OCI-LY3 (cell line): Measurements from ENCODE around the gene SLAMF7.

Experiments used
- H2AFZ ChIP-seq: fragments of 200-600, 300-600 bp; shearing (Covaris generic); 2 replicates; pipeline ENCODE4 v1.6.0; 2014; ENCODE audit warnings: antibody characterized with exemption, low read depth, low read length
- H3K27ac ChIP-seq: fragments of 200-600, 300-600 bp; sonication (generic); 2 replicates; pipeline ENCODE4 v1.5.1; 2014; ENCODE audit warnings: mild to moderate bottlenecking, low read length, moderate library complexity, mixed read lengths
- H3K27me3 ChIP-seq: fragments of 200-600, 300-600 bp; sonication (generic); 2 replicates; pipeline ENCODE4 v1.6.1; 2014; ENCODE audit warnings: low read depth, low read length, mixed read lengths
- H3K36me3 ChIP-seq: fragments of 200-600, 300-600 bp; sonication (generic); replicated peaks from 2 replicates; pipeline ENCODE3; 2014; ENCODE audit warnings: low read depth, low read length, mixed read lengths
- H3K4me1 ChIP-seq: fragments of 300-600, 200-600 bp; sonication (generic); 2 replicates; pipeline ENCODE4 v1.6.1; 2014; ENCODE audit warnings: low read length, mixed read lengths
- H3K4me2 ChIP-seq: fragments of 200-600, 300-600 bp; sonication (generic); 2 replicates; pipeline ENCODE4 v1.6.1; 2014; ENCODE audit warnings: low read length, mixed read lengths
- H3K4me3 ChIP-seq: fragments of 300-600, 200-600 bp; sonication (generic); 2 replicates; pipeline ENCODE4 v1.5.1; 2014; ENCODE audit warnings: antibody characterized with exemption, mild to moderate bottlenecking, low read length, moderate library complexity
- H3K79me2 ChIP-seq: fragments of 300-600, 200-600 bp; shearing (Covaris generic); 2 replicates; pipeline ENCODE4 v1.6.1; 2014; ENCODE audit warnings: mild to moderate bottlenecking, low read length, mixed read lengths
- H3K9ac ChIP-seq: fragments of 300-600, 200-600 bp; shearing (Covaris generic); 2 replicates; pipeline ENCODE4 v1.6.0; 2014; ENCODE audit warnings: mild to moderate bottlenecking, low read length, moderate library complexity
- H3K9me3 ChIP-seq: fragments of 200-600, 300-600 bp; shearing (Covaris generic); 2 replicates; pipeline ENCODE4 v1.6.1; 2014; ENCODE audit warnings: low read length, mixed read lengths; ENCODE audit not compliant: insufficient read depth
- H4K20me1 ChIP-seq: fragments of 200-600, 300-600 bp; sonication (generic); 2 replicates; pipeline ENCODE4 v1.6.1; 2016; ENCODE audit warnings: low read length, mixed read lengths; ENCODE audit not compliant: insufficient read depth
- CTCF ChIP-seq: fragments of 200-600, 300-600 bp; sonication (generic); IDR thresholded peaks from 2 replicates; pipeline ENCODE4 v1.5.1; 2014; ENCODE audit warnings: antibody characterized with exemption, low read length, low read depth
- EZH2phosphoT487 ChIP-seq: fragments of 200-600 bp; shearing (Covaris generic); IDR thresholded peaks from 2 replicates; pipeline ENCODE4 v1.6.1; 2018; ENCODE audit warnings: antibody characterized with exemption, mixed run types, low read depth

Gene SLAMF7

DNA sequence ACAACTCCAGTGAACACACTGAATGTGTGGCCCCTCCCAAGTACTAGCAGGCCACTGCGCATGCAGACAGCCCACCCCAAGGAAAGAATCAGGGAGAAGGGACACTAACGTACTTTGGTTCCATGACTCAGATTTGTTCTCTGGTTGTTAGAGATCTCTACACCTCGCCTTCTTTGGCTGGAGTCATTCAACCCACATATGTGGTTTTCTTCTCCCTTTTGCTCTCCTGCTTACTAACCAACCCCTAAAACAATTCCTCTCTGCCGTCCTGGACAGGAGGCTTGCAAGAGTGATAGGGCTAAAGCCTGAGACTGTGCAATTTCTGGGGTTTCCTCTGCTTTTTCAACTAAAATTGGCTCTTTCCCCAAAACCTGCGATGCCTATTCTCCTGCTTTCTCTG is 21.7 kb upstream of the SLAMF7 start:
- H3K36me3 ChIP-seq: no peaks in the 10 kb centered on the region
- H3K4me2 ChIP-seq: no peak overlapping the region
- no peaks in the 10 kb centered on the region for H3K27me3 ChIP-seq
- H4K20me1 ChIP-seq: no peaks in the 10 kb centered on the region
- peaks cover 12% of the 10 kb centered on the region for H3K4me1 ChIP-seq
- no peak overlapping the region for H2AFZ ChIP-seq
- TF ChIP-seq EZH2phosphoT487: no peak
- TF ChIP-seq CTCF: no peak
- H3K4me3 ChIP-seq: no peak overlapping the region
- H3K79me2 ChIP-seq: no peaks in the 10 kb centered on the region
- H3K27ac ChIP-seq: no peak overlapping the region
- H3K9ac ChIP-seq: no peak overlapping the region
- no peaks in the 10 kb centered on the region for H3K9me3 ChIP-seq

GRCh38 chr1:160718210-160718609 is 20.8 kb upstream of the SLAMF7 start:
- Histone ChIP-seq H2AFZ (no peak overlapping the region), H3K79me2 (no peaks in the 10 kb centered on the region), H3K4me1 (peaks cover 3% of the 10 kb centered on the region), H3K4me2 (no peak overlapping the region), H3K9me3 (no peaks in the 10 kb centered on the region), H3K9ac (no peak overlapping the region), H3K27me3 (no peaks in the 10 kb centered on the region), H3K27ac (no peak overlapping the region), H4K20me1 (no peaks in the 10 kb centered on the region), H3K36me3 (no peaks in the 10 kb centered on the region), H3K4me3 (no peak overlapping the region)
- no peak for TF ChIP-seq EZH2phosphoT487
- no peak for TF ChIP-seq CTCF

DNA sequence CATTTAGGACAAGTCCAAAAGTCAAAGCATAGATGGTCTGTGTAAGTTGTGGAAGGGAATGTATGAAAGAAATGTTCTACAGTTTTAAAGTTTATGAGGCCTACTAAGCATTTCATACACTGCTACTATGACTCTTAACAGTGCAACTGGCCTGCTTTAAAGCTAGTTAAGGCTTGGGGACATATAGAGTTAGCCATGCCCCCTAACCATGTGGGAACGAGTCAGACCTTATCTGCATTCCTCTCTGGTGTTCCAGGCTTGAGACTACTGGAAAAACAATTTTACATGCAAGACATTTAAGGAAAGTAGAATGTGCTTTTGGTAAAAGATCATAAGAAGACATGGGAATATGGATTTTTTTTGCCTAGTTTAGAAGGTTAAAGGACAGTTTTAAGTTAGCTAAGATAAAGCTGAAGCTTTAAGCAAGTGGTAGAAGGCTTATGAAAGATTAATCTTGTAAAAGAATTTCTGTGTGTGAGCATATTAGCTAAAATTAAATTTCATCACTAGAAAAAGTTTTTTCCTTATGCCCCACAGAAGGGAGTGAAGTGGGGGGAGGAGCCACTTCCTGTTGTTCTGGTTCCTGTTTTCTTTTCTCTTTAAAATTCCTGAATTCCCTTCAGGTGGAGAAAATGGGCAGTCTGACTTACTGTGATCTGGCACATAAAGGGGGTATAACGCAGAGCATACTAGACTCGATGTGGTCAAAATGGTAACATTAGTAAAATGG is 18.5 kb upstream of the SLAMF7 start:
- Histone ChIP-seq H3K36me3 (no peaks in the 10 kb centered on the region), H3K9me3 (no peaks in the 10 kb centered on the region), H3K27me3 (no peaks in the 10 kb centered on the region), H3K4me3 (no peak overlapping the region), H3K4me2 (no peak overlapping the region), H3K79me2 (no peaks in the 10 kb centered on the region), H3K4me1 (0 out of 2 replicates have a peak, but pooled peaks cover 5% of the 10 kb centered on the region), H2AFZ (no peak overlapping the region), H3K27ac (no peak overlapping the region), H3K9ac (no peak overlapping the region), H4K20me1 (no peaks in the 10 kb centered on the region)
- no peak for TF ChIP-seq CTCF
- TF ChIP-seq EZH2phosphoT487: no peak

- Histone ChIP-seq H3K9me3 (no peaks in the 10 kb centered on the region), H2AFZ (no peak overlapping the region), H3K27ac (no peak overlapping the region), H3K4me2 (no peak overlapping the region), H3K4me1 (peaks cover 11% of the 10 kb centered on the region), H3K36me3 (no peaks in the 10 kb centered on the region), H4K20me1 (no peaks in the 10 kb centered on the region), H3K27me3 (no peaks in the 10 kb centered on the region), H3K9ac (no peak overlapping the region), H3K79me2 (no peaks in the 10 kb centered on the region), H3K4me3 (no peak overlapping the region)
- TF ChIP-seq EZH2phosphoT487: no peak
Measured at GRCh38 chr1:160721473-160721872, 17.6 kb upstream of the SLAMF7 start.
